Measurements from ENCODE around the gene MYH15.

- no peak for TF ChIP-seq EZH2 (IDR thresholded peaks at IDR 0.05)
- no peak for TF ChIP-seq POLR2AphosphoS5 (IDR thresholded peaks at IDR 0.05; ENCODE audit: borderline replicate concordance, low read depth, low read length)
- TF ChIP-seq FOXP2 (optimal IDR thresholded peaks at IDR 0.05; ENCODE audit: control extremely low read depth, extremely low read length, insufficient read depth) = no peak
These were observed 38.5 kb upstream of the MYH15 start for GRCh38 chr3:108548886-108549285.

All from SK-N-MC (cell line).